T-helper 17 cell (primary cell): ENCODE data around the gene CXCL5. TPM values are rescaled to one million over a fixed set of nuclear protein-coding genes. Genes with fewer than 3 reads are reported as not detected.
A peak's percentile ranks its signal among the peaks of the same experiment; 100 is the strongest.

Experiments
- ATAC-seq: fragments of 150-1000 bp; cut with Tn5 transposase; 2 replicates; pipeline ENCODE4 v1.10.0; 2021; ENCODE audit warnings: mild to moderate bottlenecking, moderate library complexity
- DNase-seq, 3 donors: peaks; one replicate each; pipeline versions ENCODE4 v3.0.0 to v3.0.0-alpha.2; 2020 to 2021
- H3K9me3 ChIP-seq: one replicate; pipeline ENCODE4 v1.7.0; 2013; ENCODE audit warnings: low read length, mild to moderate bottlenecking; ENCODE audit not compliant: control insufficient read depth, poor library complexity, severe bottlenecking
- H3K27ac Mint-ChIP-seq: one replicate; pipeline ENCODE4 v1.8.0; 2022; ENCODE audit warnings: mild to moderate bottlenecking, moderate library complexity, mixed read lengths
- H3K27me3 Mint-ChIP-seq: one replicate; pipeline ENCODE4 v1.8.0; 2022; ENCODE audit warnings: mixed read lengths
- H3K36me3 Mint-ChIP-seq: one replicate; pipeline ENCODE4 v1.8.0; 2022; ENCODE audit warnings: low read depth, mixed read lengths
- H3K4me1 Mint-ChIP-seq: one replicate; pipeline ENCODE4 v1.8.0; 2022; ENCODE audit warnings: mild to moderate bottlenecking, mixed read lengths
- H3K4me3 Mint-ChIP-seq: one replicate; pipeline ENCODE4 v1.8.0; 2022; ENCODE audit warnings: mild to moderate bottlenecking, moderate library complexity, mixed read lengths
- total RNA-seq, 4 donors: library from RNA in 2 of 4; stranded (reverse) in 2 of 4; gene quantifications; one replicate each; pipeline ENCODE4 v1.2.3 and lab custom pipeline; 2022 to 2026

CXCL5 gene
- total RNA-seq (10 to 100 TPM in 1 of 2 donors, under 1 TPM in 1; 0.25 to 18.5 TPM), total RNA-seq (lab: John Stamatoyannopoulos, UW) (0 reads per million in 2 donors)

- peaks cover 5% of the 10 kb centered on the region for H3K27me3 Mint-ChIP-seq
- no peak for ATAC-seq
- no peaks in the 10 kb centered on the region for H3K4me1 Mint-ChIP-seq
- H3K9me3 ChIP-seq, result no peaks in the 10 kb centered on the region
- no peaks in the 10 kb centered on the region for H3K36me3 Mint-ChIP-seq
- H3K27ac Mint-ChIP-seq, result no peak within 1 kb of the TSS
- H3K4me3 Mint-ChIP-seq, result no peak within 1 kb of the TSS
- DNase-seq, result no peak
These were observed at the start of gene CXCL5 for GRCh38 chr4:73998040-73999011. Gene CXCL5 (minus strand): TSS chr4:73998677. CDS start chr4:73998581, 96 bp downstream.

- Mint-ChIP-seq H3K27ac (no peak overlapping the region), H3K27me3 (peaks cover 12% of the 10 kb centered on the region), H3K4me3 (no peak overlapping the region), H3K4me1 (no peaks in the 10 kb centered on the region), H3K36me3 (no peaks in the 10 kb centered on the region)
- ATAC-seq (no peak), DNase-seq (no peak)
- H3K9me3 ChIP-seq, result no peaks in the 10 kb centered on the region
These were observed 48.7 kb upstream of the CXCL5 start for GRCh38 chr4:74047152-74047551.

- H3K27ac Mint-ChIP-seq, result no peak overlapping the region
- H3K9me3 ChIP-seq, result no peaks in the 10 kb centered on the region
- peaks cover 22% of the 10 kb centered on the region for H3K27me3 Mint-ChIP-seq
- H3K36me3 Mint-ChIP-seq, result no peaks in the 10 kb centered on the region
- no peak for ATAC-seq
- H3K4me1 Mint-ChIP-seq, result no peaks in the 10 kb centered on the region
- no peak for DNase-seq
- H3K4me3 Mint-ChIP-seq, result no peak overlapping the region
These were observed 47.3 kb upstream of the CXCL5 start for GRCh38 chr4:74045772-74046171.

GRCh38 chr4:74045247-74045646 lies 46.8 kb upstream of the CXCL5 start:
- H3K4me3 Mint-ChIP-seq, result no peak overlapping the region
- no peaks in the 10 kb centered on the region for H3K36me3 Mint-ChIP-seq
- no peak for DNase-seq
- H3K27ac Mint-ChIP-seq, result no peak overlapping the region
- H3K9me3 ChIP-seq, result no peaks in the 10 kb centered on the region
- ATAC-seq, result no peak
- H3K27me3 Mint-ChIP-seq, result peaks cover 26% of the 10 kb centered on the region
- H3K4me1 Mint-ChIP-seq, result no peaks in the 10 kb centered on the region

GRCh38 chr4:74044677-74045076 lies 46.2 kb upstream of the CXCL5 start:
- DNase-seq, result no peak
- no peak overlapping the region for H3K4me3 Mint-ChIP-seq
- H3K27me3 Mint-ChIP-seq, result peaks cover 32% of the 10 kb centered on the region
- H3K27ac Mint-ChIP-seq, result no peak overlapping the region
- no peak for ATAC-seq
- no peaks in the 10 kb centered on the region for H3K9me3 ChIP-seq
- H3K4me1 Mint-ChIP-seq, result peaks cover 2% of the 10 kb centered on the region
- no peaks in the 10 kb centered on the region for H3K36me3 Mint-ChIP-seq

- peaks cover 46% of the 10 kb centered on the region for H3K27me3 Mint-ChIP-seq
- H3K36me3 Mint-ChIP-seq, result peaks cover 2% of the 10 kb centered on the region
- DNase-seq (no peak), ATAC-seq (no peak)
- H3K27ac Mint-ChIP-seq, result no peak overlapping the region
- no peak overlapping the region for H3K4me3 Mint-ChIP-seq
- H3K9me3 ChIP-seq, result no peaks in the 10 kb centered on the region
- peaks cover 12% of the 10 kb centered on the region for H3K4me1 Mint-ChIP-seq
These were observed 44.2 kb upstream of the CXCL5 start for GRCh38 chr4:74042681-74043080.

GRCh38 chr4:74041418-74041817 lies 42.9 kb upstream of the CXCL5 start:
- no peak for ATAC-seq
- H3K9me3 ChIP-seq, result no peaks in the 10 kb centered on the region
- no peak for DNase-seq
- Mint-ChIP-seq H3K36me3 (peaks cover 2% of the 10 kb centered on the region), H3K4me1 (peaks cover 12% of the 10 kb centered on the region), H3K27me3 (peaks cover 54% of the 10 kb centered on the region), H3K4me3 (no peak overlapping the region), H3K27ac (no peak overlapping the region)

GRCh38 chr4:74039315-74039763 lies 40.9 kb upstream of the CXCL5 start:
- ATAC-seq (no peak), DNase-seq (no peak)
- Mint-ChIP-seq H3K27ac (no peak overlapping the region), H3K27me3 (peaks cover 66% of the 10 kb centered on the region), H3K4me3 (peak overlapping the region; percentile 90), H3K4me1 (peaks cover 12% of the 10 kb centered on the region), H3K36me3 (peaks cover 2% of the 10 kb centered on the region)
- H3K9me3 ChIP-seq, result no peaks in the 10 kb centered on the region

GRCh38 chr4:74038425-74039314 lies 40.2 kb upstream of the CXCL5 start, which contains the start of gene CXCL3:
Gene CXCL3 (minus strand): TSS chr4:74038689. CDS start chr4:74038611, 78 bp downstream.
- H3K36me3 Mint-ChIP-seq, result peaks cover 2% of the 10 kb centered on the region
- peak within 1 kb of the TSS; percentile 90 for H3K4me3 Mint-ChIP-seq
- ATAC-seq, result peak; percentile 33
- no peaks in the 10 kb centered on the region for H3K9me3 ChIP-seq
- peaks cover 66% of the 10 kb centered on the region for H3K27me3 Mint-ChIP-seq
- H3K4me1 Mint-ChIP-seq, result peaks cover 12% of the 10 kb centered on the region
- peak in 1 of 3 donors; percentile 5 for DNase-seq
- no peak within 1 kb of the TSS for H3K27ac Mint-ChIP-seq

GRCh38 chr4:74038086-74038424 lies 39.6 kb upstream of the CXCL5 start:
- Mint-ChIP-seq H3K4me3 (peak overlapping the region; percentile 90), H3K36me3 (peaks cover 2% of the 10 kb centered on the region), H3K27ac (no peak overlapping the region), H3K27me3 (peaks cover 60% of the 10 kb centered on the region), H3K4me1 (peaks cover 12% of the 10 kb centered on the region)
- H3K9me3 ChIP-seq, result no peaks in the 10 kb centered on the region
- ATAC-seq, result no peak
- no peak for DNase-seq

GRCh38 chr4:74037076-74037955 lies 38.8 kb upstream of the CXCL5 start:
- no peak for ATAC-seq

GRCh38 chr4:74033739-74034138 lies 35.3 kb upstream of the CXCL5 start:
- Mint-ChIP-seq H3K27me3 (peaks cover 25% of the 10 kb centered on the region), H3K4me3 (no peak overlapping the region), H3K27ac (no peak overlapping the region), H3K36me3 (peaks cover 2% of the 10 kb centered on the region), H3K4me1 (peaks cover 4% of the 10 kb centered on the region)
- DNase-seq, result no peak
- H3K9me3 ChIP-seq, result no peaks in the 10 kb centered on the region
- ATAC-seq, result no peak

More at GRCh38 chr4:74037076-74037955, 38.8 kb upstream of the CXCL5 start:
- Mint-ChIP-seq H3K27ac (no peak overlapping the region), H3K4me3 (peak overlapping the region; percentile 90), H3K27me3 (peaks cover 56% of the 10 kb centered on the region), H3K4me1 (peaks cover 12% of the 10 kb centered on the region), H3K36me3 (peaks cover 2% of the 10 kb centered on the region)
- no peak for DNase-seq
- H3K9me3 ChIP-seq, result no peaks in the 10 kb centered on the region
